ENCODE measurements around the gene THBS1.

- TF ChIP-seq, protein P1, sequence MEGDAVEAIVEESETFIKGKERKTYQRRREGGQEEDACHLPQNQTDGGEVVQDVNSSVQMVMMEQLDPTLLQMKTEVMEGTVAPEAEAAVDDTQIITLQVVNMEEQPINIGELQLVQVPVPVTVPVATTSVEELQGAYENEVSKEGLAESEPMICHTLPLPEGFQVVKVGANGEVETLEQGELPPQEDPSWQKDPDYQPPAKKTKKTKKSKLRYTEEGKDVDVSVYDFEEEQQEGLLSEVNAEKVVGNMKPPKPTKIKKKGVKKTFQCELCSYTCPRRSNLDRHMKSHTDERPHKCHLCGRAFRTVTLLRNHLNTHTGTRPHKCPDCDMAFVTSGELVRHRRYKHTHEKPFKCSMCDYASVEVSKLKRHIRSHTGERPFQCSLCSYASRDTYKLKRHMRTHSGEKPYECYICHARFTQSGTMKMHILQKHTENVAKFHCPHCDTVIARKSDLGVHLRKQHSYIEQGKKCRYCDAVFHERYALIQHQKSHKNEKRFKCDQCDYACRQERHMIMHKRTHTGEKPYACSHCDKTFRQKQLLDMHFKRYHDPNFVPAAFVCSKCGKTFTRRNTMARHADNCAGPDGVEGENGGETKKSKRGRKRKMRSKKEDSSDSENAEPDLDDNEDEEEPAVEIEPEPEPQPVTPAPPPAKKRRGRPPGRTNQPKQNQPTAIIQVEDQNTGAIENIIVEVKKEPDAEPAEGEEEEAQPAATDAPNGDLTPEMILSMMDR (IDR thresholded peaks at IDR 0.05) = no peak
- TF ChIP-seq POLR2A (IDR thresholded peaks at IDR 0.05) = no peak
Measured at GRCh38 chr15:39581242-39581792, 438 bp downstream of the THBS1 start.

All from suprapubic skin (tissue), 3 donors.